ENCODE data around the gene LGR6. TPM values are rescaled to one million over a fixed set of nuclear protein-coding genes. Genes with fewer than 3 reads are reported as not detected.
A peak's percentile ranks its signal among the peaks of the same experiment; 100 is the strongest.

The LGR6 gene
- polyA plus RNA-seq, 4 donors = 0.27 to 1.0 (median 0.28) TPM; not detected in 1

DNA sequence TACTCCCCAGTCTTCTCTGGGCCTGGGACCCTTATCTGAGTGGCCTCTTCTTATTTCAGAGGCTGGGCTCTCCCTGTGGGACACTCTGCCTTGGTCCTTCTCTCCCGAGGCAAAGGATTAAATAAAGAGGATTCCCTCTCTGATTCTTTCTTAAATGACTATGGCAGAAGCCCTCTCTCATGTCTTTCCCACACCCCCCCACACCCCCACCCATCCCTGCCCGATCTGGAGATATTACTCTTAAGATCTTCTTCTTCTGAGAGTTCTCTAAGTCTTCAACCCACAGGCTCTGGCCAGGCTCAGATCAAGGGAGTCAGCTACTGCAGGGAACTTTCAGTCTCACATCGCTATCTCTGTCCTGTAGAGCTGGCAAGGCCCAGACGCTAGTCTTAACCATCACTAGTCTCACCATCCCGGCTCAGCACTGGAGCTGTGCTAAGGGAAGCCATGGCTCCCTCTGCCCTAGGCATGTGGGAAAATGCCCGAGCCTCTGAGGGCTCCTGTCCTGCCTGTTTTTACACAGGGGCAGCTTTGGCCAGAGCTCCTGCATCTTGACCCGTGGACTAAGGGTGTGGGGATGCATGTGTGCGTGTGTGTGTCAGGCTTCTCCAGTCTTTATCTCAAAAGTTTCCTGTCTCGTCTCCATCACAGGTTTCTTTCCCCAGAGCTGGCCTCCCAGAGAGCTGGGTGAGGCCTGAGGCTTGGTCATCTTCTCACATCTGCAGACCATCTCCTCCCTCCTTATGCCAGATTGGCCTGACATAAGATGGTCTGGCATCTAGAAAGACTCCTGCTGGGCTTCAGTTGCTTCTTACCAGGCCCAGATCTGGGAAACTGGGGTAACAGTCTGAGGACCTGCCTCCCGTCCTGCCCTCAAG is 36.7 kb downstream of the LGR6 start:
- Histone ChIP-seq H3K9me3 (ENCODE audit: control insufficient read depth in 2 of 2, insufficient read depth in 1 of 2, low read depth in 1 of 2, low read length in 1 of 2) (no peaks in the 10 kb centered on the region), H3K36me3 (ENCODE audit: control insufficient read depth in 3 of 3, insufficient read depth in 2 of 3, low read depth in 1 of 3, low read length in 3 of 3) (no peaks in the 10 kb centered on the region), H3K27me3 (ENCODE audit: control insufficient read depth in 3 of 3, insufficient read depth in 3 of 3, low read length in 3 of 3) (peaks cover 0 to 5% (median 0%) of the 10 kb centered on the region in 3 donors), H3K4me1 (ENCODE audit: control insufficient read depth in 3 of 3, insufficient read depth in 2 of 3, low read depth in 1 of 3, low read length in 2 of 3) (peaks cover 0 to 4% (median 0%) of the 10 kb centered on the region in 3 donors), H3K27ac (ENCODE audit: low read depth in 1 of 3, low read length in 2 of 3) (no peak overlapping the region), H3K4me3 (ENCODE audit: low read depth in 1 of 3, low read length in 3 of 3) (no peak overlapping the region)
- no peak for DNase-seq
- 80 to 83% (median 82%) methylated on average over 10 of the region's 10 CpGs for WGBS, 3 donors
- no peak for FAIRE-seq

DNA sequence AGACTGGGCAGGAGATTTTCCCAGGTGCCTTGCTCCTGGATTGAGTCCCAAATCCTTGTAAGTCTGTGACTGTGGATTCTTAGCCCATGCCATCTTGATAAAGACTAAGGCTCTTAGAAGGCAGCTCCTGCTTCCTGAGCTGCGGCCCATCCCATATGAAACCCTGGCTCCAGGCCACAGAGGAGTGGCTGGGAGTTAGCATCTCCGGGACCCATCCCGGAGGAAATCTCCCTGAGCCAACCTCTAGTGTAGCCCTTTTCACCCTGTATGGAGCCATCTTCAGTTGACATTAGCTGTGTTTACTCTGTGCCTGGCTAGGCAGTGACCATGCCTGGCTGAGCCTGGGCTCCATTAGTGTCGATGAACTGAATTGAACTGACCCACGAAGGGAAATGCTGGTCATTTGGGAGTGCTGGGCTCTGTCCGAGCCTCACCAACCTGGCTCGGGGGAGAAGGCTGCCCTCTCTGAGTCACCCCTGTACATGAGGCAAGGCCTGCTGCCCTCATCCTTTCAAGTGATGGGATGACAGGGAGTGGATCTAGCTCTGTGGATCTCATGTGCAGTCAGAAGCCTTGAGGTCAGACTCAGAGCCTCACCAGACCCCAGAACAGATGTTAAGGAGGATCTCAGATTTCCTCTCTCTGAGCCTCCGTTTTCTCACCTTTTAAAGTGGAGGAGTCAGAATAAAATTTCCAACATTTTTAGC is 37.5 kb downstream of the LGR6 start:
- WGBS, 3 donors = 52 to 68% (median 65%) methylated on average over 8 of the region's 8 CpGs
- peak in 1 of 2 donors; percentile 49 for DNase-seq

GRCh38 chr1:202233171-202233570 is 39.6 kb downstream of the LGR6 start:
- Histone ChIP-seq H3K4me3 (ENCODE audit: low read depth in 1 of 3, low read length in 3 of 3) (no peak overlapping the region), H3K9me3 (ENCODE audit: control insufficient read depth in 2 of 2, insufficient read depth in 1 of 2, low read depth in 1 of 2, low read length in 1 of 2) (no peaks in the 10 kb centered on the region), H3K27ac (ENCODE audit: low read depth in 1 of 3, low read length in 2 of 3) (no peak overlapping the region), H3K4me1 (ENCODE audit: control insufficient read depth in 3 of 3, insufficient read depth in 2 of 3, low read depth in 1 of 3, low read length in 2 of 3) (no peaks in the 10 kb centered on the region), H3K27me3 (ENCODE audit: control insufficient read depth in 3 of 3, insufficient read depth in 3 of 3, low read length in 3 of 3) (peaks cover 0 to 10% (median 0%) of the 10 kb centered on the region in 3 donors), H3K36me3 (ENCODE audit: control insufficient read depth in 3 of 3, insufficient read depth in 2 of 3, low read depth in 1 of 3, low read length in 3 of 3) (no peaks in the 10 kb centered on the region)
- 71 to 81% (median 75%) methylated on average over 4 of the region's 4 CpGs for WGBS, 3 donors
- DNase-seq (no peak), FAIRE-seq (no peak)

More for the DNA sequence above, 37.5 kb downstream of the LGR6 start:
- H3K27ac ChIP-seq (ENCODE audit: low read depth in 1 of 3, low read length in 2 of 3) = no peak overlapping the region
- H3K4me1 ChIP-seq (ENCODE audit: control insufficient read depth in 3 of 3, insufficient read depth in 2 of 3, low read depth in 1 of 3, low read length in 2 of 3) = peaks cover 0 to 4% (median 0%) of the 10 kb centered on the region in 3 donors
- FAIRE-seq = no peak
- H3K4me3 ChIP-seq (ENCODE audit: low read depth in 1 of 3, low read length in 3 of 3) = no peak overlapping the region
- H3K27me3 ChIP-seq (ENCODE audit: control insufficient read depth in 3 of 3, insufficient read depth in 3 of 3, low read length in 3 of 3) = peaks cover 0 to 5% (median 0%) of the 10 kb centered on the region in 3 donors
- no peaks in the 10 kb centered on the region for H3K36me3 ChIP-seq (ENCODE audit: control insufficient read depth in 3 of 3, insufficient read depth in 2 of 3, low read depth in 1 of 3, low read length in 3 of 3)
- H3K9me3 ChIP-seq (ENCODE audit: control insufficient read depth in 2 of 2, insufficient read depth in 1 of 2, low read depth in 1 of 2, low read length in 1 of 2) = no peaks in the 10 kb centered on the region

DNA sequence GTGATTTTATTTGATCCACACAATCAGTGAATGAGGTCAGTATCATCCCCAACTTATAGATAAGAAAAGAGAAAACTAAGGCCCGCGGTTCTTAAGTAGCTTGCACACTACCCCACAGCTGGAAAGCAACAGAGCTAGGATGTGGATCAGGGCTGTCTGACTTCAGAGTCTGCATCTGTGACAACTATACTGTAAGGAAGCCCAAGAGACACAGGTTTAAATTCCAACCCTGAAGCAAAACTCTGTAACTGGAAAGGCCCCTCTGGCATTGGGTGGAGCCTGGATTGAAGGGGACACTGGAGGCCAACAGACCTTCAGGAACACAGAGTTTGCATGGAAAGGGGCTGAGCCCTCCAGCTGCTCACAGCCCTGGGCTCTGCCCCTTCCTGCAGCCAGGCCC is 40.2 kb downstream of the LGR6 start:
- 80 to 86% (median 85%) methylated on average over 2 of the region's 2 CpGs for WGBS, 3 donors
- DNase-seq = no peak
- Histone ChIP-seq H3K4me1 (ENCODE audit: control insufficient read depth in 3 of 3, insufficient read depth in 2 of 3, low read depth in 1 of 3, low read length in 2 of 3) (no peaks in the 10 kb centered on the region), H3K27ac (ENCODE audit: low read depth in 1 of 3, low read length in 2 of 3) (no peak overlapping the region), H3K27me3 (ENCODE audit: control insufficient read depth in 3 of 3, insufficient read depth in 3 of 3, low read length in 3 of 3) (peaks cover 0 to 10% (median 0%) of the 10 kb centered on the region in 3 donors), H3K4me3 (ENCODE audit: low read depth in 1 of 3, low read length in 3 of 3) (no peak overlapping the region), H3K9me3 (ENCODE audit: control insufficient read depth in 2 of 2, insufficient read depth in 1 of 2, low read depth in 1 of 2, low read length in 1 of 2) (no peaks in the 10 kb centered on the region), H3K36me3 (ENCODE audit: control insufficient read depth in 3 of 3, insufficient read depth in 2 of 3, low read depth in 1 of 3, low read length in 3 of 3) (no peaks in the 10 kb centered on the region)
- no peak for FAIRE-seq

DNA sequence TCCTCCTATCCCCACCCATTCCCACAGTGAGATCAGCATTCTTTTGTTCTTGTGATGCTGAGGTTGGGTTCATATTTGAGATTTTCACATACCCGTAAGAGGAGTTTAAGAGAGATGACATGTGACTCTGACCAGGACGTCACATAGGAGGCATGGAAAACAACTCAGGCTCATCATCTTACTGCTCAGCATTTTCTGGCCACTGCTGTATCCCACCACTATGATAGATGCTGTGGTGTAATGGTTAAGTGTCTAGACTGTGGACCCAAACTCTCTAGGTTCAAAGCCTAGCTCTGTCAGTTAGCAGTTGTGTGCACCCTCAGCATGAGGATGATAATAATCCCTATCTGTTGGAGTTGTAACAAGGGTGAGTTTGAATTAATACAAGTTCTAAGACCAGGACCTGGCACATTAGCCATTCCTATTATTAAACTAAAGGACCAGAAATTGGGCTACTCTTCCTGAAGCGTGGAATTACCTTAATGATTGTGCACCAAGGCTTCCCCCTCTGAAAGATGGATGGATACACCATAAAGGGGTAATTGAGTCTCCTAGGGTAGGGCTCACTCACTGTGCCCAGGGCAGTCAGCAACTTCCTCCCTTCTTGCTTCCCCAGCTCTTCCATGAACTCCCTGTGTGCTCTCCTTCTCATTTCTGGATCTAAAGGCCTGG is 40.9 kb downstream of the LGR6 start:
- Histone ChIP-seq H3K4me3 (ENCODE audit: low read depth in 1 of 3, low read length in 3 of 3) (no peak overlapping the region), H3K36me3 (ENCODE audit: control insufficient read depth in 3 of 3, insufficient read depth in 2 of 3, low read depth in 1 of 3, low read length in 3 of 3) (no peaks in the 10 kb centered on the region), H3K4me1 (ENCODE audit: control insufficient read depth in 3 of 3, insufficient read depth in 2 of 3, low read depth in 1 of 3, low read length in 2 of 3) (no peaks in the 10 kb centered on the region), H3K9me3 (ENCODE audit: control insufficient read depth in 2 of 2, insufficient read depth in 1 of 2, low read depth in 1 of 2, low read length in 1 of 2) (no peaks in the 10 kb centered on the region), H3K27ac (ENCODE audit: low read depth in 1 of 3, low read length in 2 of 3) (no peak overlapping the region), H3K27me3 (ENCODE audit: control insufficient read depth in 3 of 3, insufficient read depth in 3 of 3, low read length in 3 of 3) (peaks cover 0 to 9% (median 0%) of the 10 kb centered on the region in 3 donors)
- no peak for DNase-seq
- no peak for FAIRE-seq
- 81 to 92% (median 84%) methylated on average over 3 of the region's 3 CpGs for WGBS, 3 donors

GRCh38 chr1:202235003-202235660 is 41.5 kb downstream of the LGR6 start:
- no peaks in the 10 kb centered on the region for H3K4me1 ChIP-seq (ENCODE audit: control insufficient read depth in 3 of 3, insufficient read depth in 2 of 3, low read depth in 1 of 3, low read length in 2 of 3)
- WGBS, 3 donors = 76 to 82% (median 79%) methylated on average over 7 of the region's 7 CpGs
- H3K4me3 ChIP-seq (ENCODE audit: low read depth in 1 of 3, low read length in 3 of 3) = no peak overlapping the region
- no peak for DNase-seq
- FAIRE-seq = no peak
- H3K27me3 ChIP-seq (ENCODE audit: control insufficient read depth in 3 of 3, insufficient read depth in 3 of 3, low read length in 3 of 3) = peaks cover 0 to 5% (median 0%) of the 10 kb centered on the region in 3 donors
- no peaks in the 10 kb centered on the region for H3K9me3 ChIP-seq (ENCODE audit: control insufficient read depth in 2 of 2, insufficient read depth in 1 of 2, low read depth in 1 of 2, low read length in 1 of 2)
- H3K36me3 ChIP-seq (ENCODE audit: control insufficient read depth in 3 of 3, insufficient read depth in 2 of 3, low read depth in 1 of 3, low read length in 3 of 3) = no peaks in the 10 kb centered on the region
- no peak overlapping the region for H3K27ac ChIP-seq (ENCODE audit: low read depth in 1 of 3, low read length in 2 of 3)

DNA sequence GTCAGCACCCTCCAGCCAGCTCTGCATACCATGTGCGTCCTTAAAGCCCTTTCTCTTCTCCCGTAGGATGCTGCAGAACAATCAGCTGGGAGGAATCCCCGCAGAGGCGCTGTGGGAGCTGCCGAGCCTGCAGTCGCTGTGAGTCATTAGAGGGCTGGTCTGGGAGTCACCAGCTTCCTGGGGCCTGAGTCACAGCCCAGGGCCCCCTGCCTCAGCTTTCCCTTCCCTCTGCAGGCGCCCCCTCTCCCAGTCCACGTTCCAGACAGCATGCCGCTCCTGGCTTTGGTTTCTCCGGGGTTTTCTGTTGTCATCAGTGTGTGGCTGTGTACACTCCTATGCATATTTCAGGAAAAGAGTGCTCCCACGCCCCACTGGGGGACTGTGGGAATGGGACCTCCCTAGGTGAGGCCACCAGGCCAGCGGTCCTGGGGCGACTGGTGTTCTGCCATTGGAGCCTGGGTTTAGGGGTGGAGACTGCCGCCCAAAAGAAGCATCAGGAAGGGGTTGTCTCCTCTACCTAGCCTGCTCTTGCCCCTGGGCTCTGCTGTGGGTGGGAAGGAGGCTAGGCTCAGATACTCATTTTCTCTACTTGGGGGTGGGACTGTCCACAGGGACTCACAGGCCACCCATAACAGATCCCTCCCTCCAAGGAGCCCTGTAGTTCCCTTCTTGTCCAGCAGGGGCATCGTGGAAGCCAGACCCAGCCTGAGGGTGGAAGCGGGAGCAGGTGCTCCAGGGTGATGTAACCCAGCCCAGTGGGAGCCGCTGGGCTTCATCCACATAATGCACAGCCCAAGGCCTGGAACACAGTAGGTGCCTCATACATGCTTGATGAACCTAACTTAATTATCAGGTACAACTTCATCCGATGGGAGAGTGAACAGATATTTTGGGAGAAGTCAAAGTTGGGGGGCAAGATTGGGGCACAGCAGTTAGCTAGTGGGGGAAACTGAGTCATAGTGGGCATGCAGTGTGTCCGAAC is 42.5 kb downstream of the LGR6 start:
- 59 to 66% (median 64%) methylated on average over 17 to 19 of the region's 19 CpGs for WGBS, 3 donors
- Histone ChIP-seq H3K4me3 (ENCODE audit: low read depth in 1 of 3, low read length in 3 of 3) (no peak overlapping the region), H3K9me3 (ENCODE audit: control insufficient read depth in 2 of 2, insufficient read depth in 1 of 2, low read depth in 1 of 2, low read length in 1 of 2) (no peaks in the 10 kb centered on the region), H3K4me1 (ENCODE audit: control insufficient read depth in 3 of 3, insufficient read depth in 2 of 3, low read depth in 1 of 3, low read length in 2 of 3) (no peaks in the 10 kb centered on the region), H3K27ac (ENCODE audit: low read depth in 1 of 3, low read length in 2 of 3) (no peak overlapping the region), H3K27me3 (ENCODE audit: control insufficient read depth in 3 of 3, insufficient read depth in 3 of 3, low read length in 3 of 3) (peaks cover 0 to 5% (median 0%) of the 10 kb centered on the region in 3 donors), H3K36me3 (ENCODE audit: control insufficient read depth in 3 of 3, insufficient read depth in 2 of 3, low read depth in 1 of 3, low read length in 3 of 3) (no peaks in the 10 kb centered on the region)
- FAIRE-seq (no peak), DNase-seq (peak; percentile 71 to 80)
